Measurements from ENCODE around the gene FAM24A. TPM values are rescaled to one million over a fixed set of nuclear protein-coding genes. Genes with fewer than 3 reads are reported as not detected.

The FAM24A gene, protein sequence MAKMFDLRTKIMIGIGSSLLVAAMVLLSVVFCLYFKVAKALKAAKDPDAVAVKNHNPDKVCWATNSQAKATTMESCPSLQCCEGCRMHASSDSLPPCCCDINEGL
- total RNA-seq (2014; rRNA removed): not detected in 2 replicates
- Bru-seq, nascent RNA: not detected
- not detected for BruChase-seq, experiment 1, labeled RNA remaining after a 6-hour chase
- BruChase-seq, experiment 2, labeled RNA remaining after a 2-hour chase: percentile 15 among the genes with signal in this experiment
- long read RNA-seq: 0 reads

- no peak within 1 kb of the TSS for H3K27ac ChIP-seq (ENCODE audit: low read length)
- no peaks in the 10 kb centered on the region for H3K79me2 ChIP-seq (ENCODE audit: low read length)
- H3K4me1 ChIP-seq (ENCODE audit: insufficient read depth, low read length): no peaks in the 10 kb centered on the region
- no peaks in the 10 kb centered on the region for H3K27me3 ChIP-seq (ENCODE audit: low read length)
- H4K20me1 ChIP-seq (ENCODE audit: low read length): no peaks in the 10 kb centered on the region
- H3K9me2 ChIP-seq (replicated peaks; ENCODE audit: low read length): no peaks in the 10 kb centered on the region
- no peak within 1 kb of the TSS for H3K4me3 ChIP-seq (ENCODE audit: low read length)
- POLR2A ChIA-PET (ENCODE audit: unreplicated experiment): interaction anchor here (0.7 kb wide), 1 partner anchor 859 kb away, joined by 3 read pairs; no protein-coding TSS in a partner anchor
- no peak within 1 kb of the TSS for H3K9ac ChIP-seq (ENCODE audit: low read length)
- CTCF ChIA-PET: no interaction called here
- TF ChIP-seq EZH2 (IDR thresholded peaks at IDR 0.05; ENCODE audit: low read length, unreplicated experiment): no peak
- no peak for TF ChIP-seq CTCF (conservative IDR thresholded peaks at IDR 0.05; ENCODE audit: low read depth, low read length)
- TF ChIP-seq EZH2phosphoT487 (IDR thresholded peaks at IDR 0.05; ENCODE audit: borderline replicate concordance, low read length): no peak
- no peak for DNase-seq
- intact Hi-C loops (cut with micrococcal nuclease): no loop called here
- no TSS peak for BruUV-seq (replicated peaks)
- H3F3A ChIP-seq (ENCODE audit: low read length, unreplicated experiment): no peaks in the 10 kb centered on the region
- no peak within 1 kb of the TSS for H3K4me2 ChIP-seq (ENCODE audit: low read length)
- no peak for ATAC-seq
- H2AFZ ChIP-seq (ENCODE audit: low read length): no peak within 1 kb of the TSS
- H3K36me3 ChIP-seq (ENCODE audit: low read depth, low read length): no peaks in the 10 kb centered on the region
- H3K9me3 ChIP-seq (ENCODE audit: low read length): no peaks in the 10 kb centered on the region
These were observed at the start of gene FAM24A for GRCh38 chr10:122910310-122910709. Gene FAM24A, plus strand, starts transcription at chr10:122910610. Its CDS starts 1,025 bp downstream, at chr10:122911635.

DNA sequence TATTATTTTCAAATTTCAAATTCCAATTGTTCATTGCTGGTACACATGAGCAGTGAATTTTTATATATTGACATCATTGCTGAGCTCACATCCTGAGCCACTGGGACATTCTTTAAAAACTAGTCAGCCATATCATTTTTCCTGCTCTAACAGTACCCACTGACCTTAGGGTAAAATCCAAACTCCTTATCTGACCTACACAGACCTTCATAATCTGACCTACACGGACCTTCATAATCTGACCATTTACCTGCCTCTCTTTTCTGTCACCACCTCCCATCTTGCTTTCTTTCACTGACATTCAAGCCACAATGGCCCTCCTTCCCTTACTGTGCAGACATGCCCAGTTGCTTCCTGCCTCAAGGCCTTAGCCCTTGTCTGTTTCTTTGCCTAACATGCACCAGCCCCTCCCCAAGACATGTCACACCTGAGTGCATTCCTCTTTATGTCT, 48.7 kb upstream of the FAM24A start:
- H3K27ac ChIP-seq (ENCODE audit: low read length): peak overlapping the region; percentile 77
- H3K4me1 ChIP-seq (ENCODE audit: insufficient read depth, low read length): peaks cover 49% of the 10 kb centered on the region
- H3K4me3 ChIP-seq (ENCODE audit: low read length): 0 out of 2 replicates have a peak overlapping the region, but pooled peaks have one; percentile 9
- peaks cover 93% of the 10 kb centered on the region for H3K79me2 ChIP-seq (ENCODE audit: low read length)
- TF ChIP-seq EZH2phosphoT487 (IDR thresholded peaks at IDR 0.05; ENCODE audit: borderline replicate concordance, low read length): no peak
- TF ChIP-seq CTCF (conservative IDR thresholded peaks at IDR 0.05; ENCODE audit: low read depth, low read length): no peak
- no peak for TF ChIP-seq EZH2 (IDR thresholded peaks at IDR 0.05; ENCODE audit: low read length, unreplicated experiment)
- ATAC-seq (peak; percentile 73), DNase-seq (peak; percentile 62)
- H3K9me2 ChIP-seq (replicated peaks; ENCODE audit: low read length): no peaks in the 10 kb centered on the region
- no peaks in the 10 kb centered on the region for H3K27me3 ChIP-seq (ENCODE audit: low read length)
- no peak overlapping the region for H2AFZ ChIP-seq (ENCODE audit: low read length)
- intact Hi-C loops (cut with micrococcal nuclease): no loop called here
- H3K9me3 ChIP-seq (ENCODE audit: low read length): no peaks in the 10 kb centered on the region
- CTCF ChIA-PET: no interaction called here
- POLR2A ChIA-PET (ENCODE audit: unreplicated experiment): no interaction called here
- H3K9ac ChIP-seq (ENCODE audit: low read length): peak overlapping the region; percentile 31; the same call in 1 of the 2 replicates
- no TSS peak for BruUV-seq (replicated peaks)
- H4K20me1 ChIP-seq (ENCODE audit: low read length): no peaks in the 10 kb centered on the region
- H3K4me2 ChIP-seq (ENCODE audit: low read length): peak overlapping the region; percentile 60
- peaks cover 3% of the 10 kb centered on the region; the same call in 1 of the 2 replicates for H3K36me3 ChIP-seq (ENCODE audit: low read depth, low read length)
- H3F3A ChIP-seq (ENCODE audit: low read length, unreplicated experiment): peaks cover 7% of the 10 kb centered on the region
